ENCODE measurements around the gene ARID3C. TPM values are rescaled to one million over a fixed set of nuclear protein-coding genes. Genes with fewer than 3 reads are reported as not detected.

ARID3C gene
- total and polyA plus RNA-seq, 2 of the 8 experiments (the other 6 are each of a cell fraction or from before 2014, with no cell fraction given), result 0.08 TPM; not detected in 1

- Histone ChIP-seq H2AK5ac (ENCODE audit: low read depth, low read length) (no peak overlapping the region), H4K91ac (replicated peaks; ENCODE audit: insufficient read length, low read length) (no peak overlapping the region), H3K4me2 (ENCODE audit: insufficient read depth in 1 of 2, low read depth in 2 of 2, low read length in 2 of 2) (peak overlapping the region; percentile 62 to 87), H3K14ac (ENCODE audit: insufficient read length) (no peak overlapping the region), H3K9me3 (ENCODE audit: insufficient read depth in 2 of 2, low read depth in 1 of 2, low read length in 1 of 2) (no peaks in the 10 kb centered on the region), H4K5ac (ENCODE audit: insufficient read length, low read depth, low read length) (no peak overlapping the region), H3K4ac (replicated peaks; ENCODE audit: insufficient read length, low read depth, low read length) (no peak overlapping the region), H3K79me1 (ENCODE audit: low read depth, low read length) (no peaks in the 10 kb centered on the region), H3K9ac (replicated peaks in 1 of 4; ENCODE audit: extremely low read depth in 1 of 4, low read depth in 3 of 4, low read length in 3 of 4) (no peak overlapping the region), H2AFZ (ENCODE audit: low read length) (0 out of 2 replicates have a peak overlapping the region, but pooled peaks have one; percentile 20), H3K27ac (ENCODE audit: low read depth, low read length) (no peak overlapping the region), H4K8ac (ENCODE audit: extremely low read depth, insufficient read depth, low read length) (no peak overlapping the region), H3K4me1 (replicated peaks in 1 of 4; ENCODE audit: control insufficient read depth in 3 of 4, insufficient read depth in 4 of 4, low read length in 3 of 4) (peaks cover 0 to 16% (median 6%) of the 10 kb centered on the region in 4 experiments; a peak in 6 of 7 replicates), H3K18ac (ENCODE audit: extremely low read depth, low read length) (no peak overlapping the region), H2BK5ac (ENCODE audit: low read depth, low read length) (no peak overlapping the region), H2BK120ac (replicated peaks; ENCODE audit: low read depth, low read length) (no peak overlapping the region), H3K27me3 (replicated peaks in 1 of 4; ENCODE audit: control insufficient read depth in 3 of 4, extremely low read depth in 1 of 4, insufficient read depth in 3 of 4, low read length in 3 of 4) (peaks cover 62 to 84% (median 82%) of the 10 kb centered on the region in 4 experiments), H3K56ac (replicated peaks; ENCODE audit: insufficient read length, low read depth, low read length) (no peak overlapping the region), H3K23ac (ENCODE audit: insufficient read length) (no peak overlapping the region), H2BK12ac (ENCODE audit: low read depth, low read length) (no peak overlapping the region), H2BK20ac (ENCODE audit: low read length) (no peak overlapping the region), H3K36me3 (ENCODE audit: control insufficient read depth in 2 of 4, insufficient read depth in 4 of 4, low read length in 3 of 4) (no peaks in the 10 kb centered on the region; a peak in 1 of 8 replicates), H3K4me3 (ENCODE audit: extremely low read depth in 1 of 4, insufficient read depth in 2 of 4, low read depth in 3 of 4, low read length in 4 of 4) (peak overlapping the region; percentile 9 to 59 (median 40)), H2BK15ac (ENCODE audit: low read length) (no peak overlapping the region), H3K79me2 (ENCODE audit: control insufficient read depth in 1 of 2, insufficient read depth in 2 of 2, low read length in 2 of 2) (no peaks in the 10 kb centered on the region), H4K20me1 (replicated peaks in 1 of 2; ENCODE audit: control insufficient read depth in 1 of 2, insufficient read depth in 2 of 2, low read length in 2 of 2) (peaks cover 0 to 5% of the 10 kb centered on the region in 2 experiments), H3K23me2 (ENCODE audit: low read depth, low read length) (peaks cover 9% of the 10 kb centered on the region)
- no peak for TF ChIP-seq YY1 (IDR thresholded peaks at IDR 0.05; ENCODE audit: low read depth, low read length)
- TF ChIP-seq JUND (IDR thresholded peaks at IDR 0.05; ENCODE audit: low read length), result no peak
- TF ChIP-seq TAF7 (optimal IDR thresholded peaks at IDR 0.05; ENCODE audit: borderline replicate concordance, low read depth, low read length), result no peak
- no peak for TF ChIP-seq SIX5 (IDR thresholded peaks at IDR 0.05; ENCODE audit: low read depth, low read length)
- no peak for TF ChIP-seq FOSL1 (IDR thresholded peaks at IDR 0.05; ENCODE audit: insufficient read depth, low read depth, low read length)
- 55% methylated on average over 18 of the region's 20 CpGs; no CpG with 5 or more reads in 1 of the 2 experiments for WGBS, 2 experiments (ENCODE audit: extremely low coverage in 1 of 2, insufficient coverage in 1 of 2, insufficient read length in 1 of 2, insufficient replicate concordance in 2 of 2, low coverage in 1 of 2, low lambda C conversion rate in 2 of 2, missing lambda C conversion rate in 1 of 2)
- DNase-seq (ENCODE audit: low read depth in 1 of 2, low spot score in 2 of 2) (no peak), FAIRE-seq (no peak)
- CTCF ChIA-PET (ENCODE audit: partially characterized antibody), result interaction anchor here (1.1 to 18.5 kb wide), 3 partner anchors 10 to 197 kb away, joined by 3 to 401 read pairs (median 3); partner anchors contain the start of genes RPP25L and SIGMAR1
- POLR2A ChIA-PET (ENCODE audit: partially characterized antibody), result interaction anchor here (0.6 to 11.3 kb wide), 6 partner anchors 10 to 50 kb away, joined by 3 to 127 read pairs (median 3); partner anchors contain the start of genes GALT, IL11RA and RPP25L
Observed at GRCh38 chr9:34627716-34628655, 880 bp downstream of the ARID3C start.
